Fibroblast of lung (primary cell): ENCODE results near the gene GOLGA7B. TPM values are rescaled to one million over a fixed set of nuclear protein-coding genes. Genes with fewer than 3 reads are reported as not detected.

Experiments
- DNase-seq, 2 donors: peaks; one replicate each; pipeline versions ENCODE4 v3.0.0 to v3.0.0-alpha.2; 2010; ENCODE audit warnings: low read depth in 2 of 2
- H2AFZ ChIP-seq: 2 replicates; pipeline ENCODE4 v1.5.1; 2012; ENCODE audit warnings: low read length, control low read depth, inconsistent platforms
- H3K27ac ChIP-seq: 2 replicates; pipeline ENCODE4 v1.5.1; 2011; ENCODE audit warnings: low read length, control low read depth; ENCODE audit not compliant: insufficient read depth
- H3K27me3 ChIP-seq: 2 replicates; pipeline ENCODE4 v1.5.1; 2011; ENCODE audit warnings: mild to moderate bottlenecking, low read length; ENCODE audit not compliant: control insufficient read depth, insufficient read depth
- H3K36me3 ChIP-seq: 2 replicates; pipeline ENCODE4 v1.5.1; 2011; ENCODE audit warnings: low read length; ENCODE audit not compliant: control insufficient read depth, insufficient read depth
- H3K4me1 ChIP-seq: 2 replicates; pipeline ENCODE4 v1.5.1; 2011; ENCODE audit warnings: low read length; ENCODE audit not compliant: control insufficient read depth, insufficient read depth; ENCODE audit errors: extremely low read depth
- H3K4me2 ChIP-seq: 2 replicates; pipeline ENCODE4 v1.5.1; 2011; ENCODE audit warnings: low read length, control low read depth; ENCODE audit not compliant: insufficient read depth; ENCODE audit errors: extremely low read depth
- H3K4me3 ChIP-seq, 4 experiments: fragments of 200-600 bp in 1 of 4; sonication (generic) in 1 of 4; replicated peaks in 1 of 4; 2 replicates each; pipeline ENCODE4 v1.5.1; 2011 to 2016; ENCODE audit warnings: low read length in 4 of 4, low read depth in 3 of 4, mild to moderate bottlenecking in 3 of 4, control low read depth in 2 of 4, inconsistent platforms in 1 of 4, mixed read lengths in 1 of 4; ENCODE audit not compliant: insufficient read depth in 1 of 4; ENCODE audit errors: control extremely low read depth in 1 of 4
- H3K79me2 ChIP-seq: 2 replicates; pipeline ENCODE4 v1.5.1; 2012; ENCODE audit warnings: mild to moderate bottlenecking, low read length, inconsistent platforms; ENCODE audit not compliant: control insufficient read depth, insufficient read depth
- H3K9ac ChIP-seq: 2 replicates; pipeline ENCODE4 v1.5.1; 2011; ENCODE audit warnings: mild to moderate bottlenecking, low read length, control low read depth; ENCODE audit not compliant: insufficient read depth
- H3K9me3 ChIP-seq: 2 replicates; pipeline ENCODE4 v1.5.1; 2012; ENCODE audit warnings: low read depth, low read length; ENCODE audit not compliant: control insufficient read depth, insufficient read depth
- H4K20me1 ChIP-seq: 2 replicates; pipeline ENCODE4 v1.5.1; 2011; ENCODE audit warnings: low read length; ENCODE audit not compliant: control insufficient read depth, insufficient read depth; ENCODE audit errors: extremely low read depth
- EZH2 ChIP-seq: IDR thresholded peaks from 2 replicates; pipeline ENCODE4 v1.5.1; 2012; ENCODE audit warnings: low read length, control low read depth, mild to moderate bottlenecking; ENCODE audit errors: missing control alignments
- polyA plus RNA-seq, 2 donors: library from polyadenylated mRNA; depleted of rRNA in 1 of 2; stranded (reverse) in 1 of 2; unstranded in 1 of 2; fragments of >200 nt; gene quantifications; 2 replicates each; pipeline ENCODE4 v1.2.1, GENCODE V29; 2011 to 2012; ENCODE audit warnings: missing spikeins in 1 of 2
- total RNA-seq: library from RNA; depleted of rRNA; stranded (reverse); fragments of >200 nt; gene quantifications from 2 replicates; pipeline ENCODE4 v1.2.1, GENCODE V29; 2014
- TF ChIP-seq, protein P1 (sequence below), 2 donors: IDR thresholded peaks in 1 of 2; conservative IDR thresholded peaks in 1 of 2; 1 replicate in 1 of 2; 2 replicates in 1 of 2; pipeline ENCODE4 v1.5.1; 2011 to 2012; ENCODE audit warnings: low read length in 2 of 2, control low read depth in 1 of 2, inconsistent platforms in 1 of 2, low read depth in 1 of 2, mild to moderate bottlenecking in 1 of 2

GOLGA7B gene
- total and polyA plus RNA-seq, 2 donors (not counting 1 experiment from before 2014, with no cell fraction given), result under 0.01 TPM; not detected in 1

GRCh38 chr10:97823734-97824133, 25.9 kb upstream of the GOLGA7B start:
- Histone ChIP-seq H3K79me2 (no peaks in the 10 kb centered on the region), H3K36me3 (no peaks in the 10 kb centered on the region), H3K9ac (no peak overlapping the region), H3K27ac (no peak overlapping the region), H3K4me2 (no peak overlapping the region), H3K27me3 (peaks cover 2% of the 10 kb centered on the region), H4K20me1 (no peaks in the 10 kb centered on the region), H3K9me3 (no peaks in the 10 kb centered on the region), H2AFZ (no peak overlapping the region), H3K4me1 (no peaks in the 10 kb centered on the region), H3K4me3 (no peak overlapping the region)
- TF ChIP-seq, protein P1, sequence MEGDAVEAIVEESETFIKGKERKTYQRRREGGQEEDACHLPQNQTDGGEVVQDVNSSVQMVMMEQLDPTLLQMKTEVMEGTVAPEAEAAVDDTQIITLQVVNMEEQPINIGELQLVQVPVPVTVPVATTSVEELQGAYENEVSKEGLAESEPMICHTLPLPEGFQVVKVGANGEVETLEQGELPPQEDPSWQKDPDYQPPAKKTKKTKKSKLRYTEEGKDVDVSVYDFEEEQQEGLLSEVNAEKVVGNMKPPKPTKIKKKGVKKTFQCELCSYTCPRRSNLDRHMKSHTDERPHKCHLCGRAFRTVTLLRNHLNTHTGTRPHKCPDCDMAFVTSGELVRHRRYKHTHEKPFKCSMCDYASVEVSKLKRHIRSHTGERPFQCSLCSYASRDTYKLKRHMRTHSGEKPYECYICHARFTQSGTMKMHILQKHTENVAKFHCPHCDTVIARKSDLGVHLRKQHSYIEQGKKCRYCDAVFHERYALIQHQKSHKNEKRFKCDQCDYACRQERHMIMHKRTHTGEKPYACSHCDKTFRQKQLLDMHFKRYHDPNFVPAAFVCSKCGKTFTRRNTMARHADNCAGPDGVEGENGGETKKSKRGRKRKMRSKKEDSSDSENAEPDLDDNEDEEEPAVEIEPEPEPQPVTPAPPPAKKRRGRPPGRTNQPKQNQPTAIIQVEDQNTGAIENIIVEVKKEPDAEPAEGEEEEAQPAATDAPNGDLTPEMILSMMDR (conservative IDR thresholded peaks at IDR 0.05 in 1 of 2, IDR thresholded peaks at IDR 0.05 in 1 of 2; ENCODE audit: low read depth in 1 of 2, low read length in 2 of 2), result no peak
- TF ChIP-seq EZH2, result no peak
- DNase-seq, result no peak

GRCh38 chr10:97825020-97825760, 24.5 kb upstream of the GOLGA7B start:
- H4K20me1 ChIP-seq, result no peaks in the 10 kb centered on the region
- H3K79me2 ChIP-seq, result no peaks in the 10 kb centered on the region
- no peak overlapping the region for H3K4me2 ChIP-seq
- no peaks in the 10 kb centered on the region for H3K36me3 ChIP-seq
- no peak for DNase-seq
- no peak overlapping the region for H2AFZ ChIP-seq
- no peaks in the 10 kb centered on the region for H3K9me3 ChIP-seq
- H3K27ac ChIP-seq, result no peak overlapping the region
- TF ChIP-seq, protein P1 (conservative IDR thresholded peaks at IDR 0.05 in 1 of 2, IDR thresholded peaks at IDR 0.05 in 1 of 2; ENCODE audit: low read depth in 1 of 2, low read length in 2 of 2), result no peak
- TF ChIP-seq EZH2, result no peak
- H3K4me3 ChIP-seq, result no peak overlapping the region
- peaks cover 2% of the 10 kb centered on the region for H3K27me3 ChIP-seq
- H3K9ac ChIP-seq, result no peak overlapping the region
- H3K4me1 ChIP-seq, result no peaks in the 10 kb centered on the region

DNA sequence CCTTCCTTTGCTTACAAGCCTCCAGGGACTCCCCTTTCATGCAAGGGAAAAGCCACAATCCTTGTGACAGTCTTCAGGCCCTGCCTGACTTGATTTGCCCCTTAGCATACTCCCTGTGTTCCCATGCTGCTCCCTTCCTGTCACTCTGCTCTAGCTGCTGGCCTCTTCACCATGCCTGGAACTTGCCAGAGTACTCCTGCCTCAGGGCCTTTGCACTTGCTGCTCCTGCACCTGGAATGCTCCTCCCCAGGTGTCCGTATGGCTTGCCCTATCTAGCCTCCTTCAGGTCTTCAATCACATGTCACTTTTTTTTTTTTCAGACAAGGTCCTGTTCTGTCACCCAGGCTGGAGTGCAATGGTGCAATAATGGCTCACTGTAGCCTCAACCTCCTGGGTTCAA, 22.8 kb upstream of the GOLGA7B start:
- peaks cover 2% of the 10 kb centered on the region for H3K27me3 ChIP-seq

More for the DNA sequence above, 22.8 kb upstream of the GOLGA7B start:
- TF ChIP-seq EZH2, result no peak
- TF ChIP-seq, protein P1 (conservative IDR thresholded peaks at IDR 0.05 in 1 of 2, IDR thresholded peaks at IDR 0.05 in 1 of 2; ENCODE audit: low read depth in 1 of 2, low read length in 2 of 2), result no peak
- H3K4me2 ChIP-seq, result no peak overlapping the region
- H3K27ac ChIP-seq, result no peak overlapping the region
- H3K4me1 ChIP-seq, result no peaks in the 10 kb centered on the region
- no peak overlapping the region for H3K9ac ChIP-seq
- H4K20me1 ChIP-seq, result no peaks in the 10 kb centered on the region
- no peak for DNase-seq
- H3K36me3 ChIP-seq, result no peaks in the 10 kb centered on the region
- H3K9me3 ChIP-seq, result no peaks in the 10 kb centered on the region
- no peak overlapping the region for H2AFZ ChIP-seq
- H3K79me2 ChIP-seq, result no peaks in the 10 kb centered on the region
- no peak overlapping the region for H3K4me3 ChIP-seq
